ENCODE data around the gene SLC10A7.

Gene SLC10A7

GRCh38 chr4:146255874-146256273 lies 265.9 kb downstream of the SLC10A7 start (continued):
- TF ChIP-seq POU6F1 (CRISPR knock-in tag; IDR thresholded peaks at IDR 0.05; ENCODE audit: borderline replicate concordance, low read depth), result no peak

DNA sequence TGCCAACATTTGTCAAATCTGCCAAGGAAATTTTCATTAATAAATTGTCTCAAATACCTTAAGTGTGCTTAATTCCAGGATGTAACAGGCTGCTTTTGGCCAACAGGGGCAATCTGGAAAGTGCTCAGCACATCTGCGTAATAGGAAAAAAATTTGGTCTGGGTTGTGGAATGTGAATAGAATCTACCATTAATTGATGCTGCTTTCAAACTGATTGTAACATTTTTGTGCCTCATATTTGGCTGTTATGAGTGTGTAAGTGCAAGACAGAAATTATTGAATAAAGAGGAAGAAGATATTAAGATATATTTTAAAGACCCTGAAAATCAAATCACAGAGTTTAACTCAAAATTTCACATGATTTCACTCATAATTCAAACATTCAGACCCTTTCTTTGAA lies 266.3 kb downstream of the SLC10A7 start:
- ATAC-seq, result peak; percentile 89
- TF ChIP-seq ARNTL (CRISPR knock-in tag; IDR thresholded peaks at IDR 0.05; ENCODE audit: borderline replicate concordance, low read depth), result no peak
- peak; percentile 51; the same call in 1 of the 2 replicates for TF ChIP-seq CREB5 (CRISPR knock-in tag; IDR thresholded peaks at IDR 0.05; ENCODE audit: low read depth)
- peak; percentile 87; the same call in 1 of the 2 replicates for TF ChIP-seq ISL1 (CRISPR knock-in tag; IDR thresholded peaks at IDR 0.05)

GRCh38 chr4:146252969-146253611 lies 268.6 kb downstream of the SLC10A7 start:
- ATAC-seq, result no peak
- TF ChIP-seq RARB (CRISPR knock-in tag; IDR thresholded peaks at IDR 0.05) (no peak), ZFP30 (CRISPR knock-in tag; IDR thresholded peaks at IDR 0.05) (no peak), GLIS3 (CRISPR knock-in tag; IDR thresholded peaks at IDR 0.05) (no peak), ZNF565 (CRISPR knock-in tag; conservative IDR thresholded peaks at IDR 0.05; ENCODE audit: low read depth) (no peak), ARNTL (CRISPR knock-in tag; IDR thresholded peaks at IDR 0.05; ENCODE audit: borderline replicate concordance, low read depth) (no peak), TCF4 (CRISPR knock-in tag; IDR thresholded peaks at IDR 0.05; ENCODE audit: borderline replicate concordance) (no peak), ZFP3 (CRISPR knock-in tag; IDR thresholded peaks at IDR 0.05) (no peak), ESRRG (CRISPR knock-in tag; IDR thresholded peaks at IDR 0.05) (no peak), ISL1 (CRISPR knock-in tag; IDR thresholded peaks at IDR 0.05) (no peak), BACH2 (CRISPR knock-in tag; IDR thresholded peaks at IDR 0.05; ENCODE audit: borderline replicate concordance) (no peak), CSDC2 (CRISPR knock-in tag; IDR thresholded peaks at IDR 0.05) (no peak), CREB5 (CRISPR knock-in tag; IDR thresholded peaks at IDR 0.05; ENCODE audit: low read depth) (no peak), SNAI2 (CRISPR knock-in tag; IDR thresholded peaks at IDR 0.05) (no peak)
- TF ChIP-seq, protein P1, sequence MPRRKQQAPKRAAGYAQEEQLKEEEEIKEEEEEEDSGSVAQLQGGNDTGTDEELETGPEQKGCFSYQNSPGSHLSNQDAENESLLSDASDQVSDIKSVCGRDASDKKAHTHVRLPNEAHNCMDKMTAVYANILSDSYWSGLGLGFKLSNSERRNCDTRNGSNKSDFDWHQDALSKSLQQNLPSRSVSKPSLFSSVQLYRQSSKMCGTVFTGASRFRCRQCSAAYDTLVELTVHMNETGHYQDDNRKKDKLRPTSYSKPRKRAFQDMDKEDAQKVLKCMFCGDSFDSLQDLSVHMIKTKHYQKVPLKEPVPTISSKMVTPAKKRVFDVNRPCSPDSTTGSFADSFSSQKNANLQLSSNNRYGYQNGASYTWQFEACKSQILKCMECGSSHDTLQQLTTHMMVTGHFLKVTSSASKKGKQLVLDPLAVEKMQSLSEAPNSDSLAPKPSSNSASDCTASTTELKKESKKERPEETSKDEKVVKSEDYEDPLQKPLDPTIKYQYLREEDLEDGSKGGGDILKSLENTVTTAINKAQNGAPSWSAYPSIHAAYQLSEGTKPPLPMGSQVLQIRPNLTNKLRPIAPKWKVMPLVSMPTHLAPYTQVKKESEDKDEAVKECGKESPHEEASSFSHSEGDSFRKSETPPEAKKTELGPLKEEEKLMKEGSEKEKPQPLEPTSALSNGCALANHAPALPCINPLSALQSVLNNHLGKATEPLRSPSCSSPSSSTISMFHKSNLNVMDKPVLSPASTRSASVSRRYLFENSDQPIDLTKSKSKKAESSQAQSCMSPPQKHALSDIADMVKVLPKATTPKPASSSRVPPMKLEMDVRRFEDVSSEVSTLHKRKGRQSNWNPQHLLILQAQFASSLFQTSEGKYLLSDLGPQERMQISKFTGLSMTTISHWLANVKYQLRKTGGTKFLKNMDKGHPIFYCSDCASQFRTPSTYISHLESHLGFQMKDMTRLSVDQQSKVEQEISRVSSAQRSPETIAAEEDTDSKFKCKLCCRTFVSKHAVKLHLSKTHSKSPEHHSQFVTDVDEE (CRISPR knock-in tag; IDR thresholded peaks at IDR 0.05), result no peak

- TF ChIP-seq OSR1 (CRISPR knock-in tag; IDR thresholded peaks at IDR 0.05) (no peak), CSDC2 (CRISPR knock-in tag; IDR thresholded peaks at IDR 0.05) (no peak), ZNF70 (CRISPR knock-in tag; IDR thresholded peaks at IDR 0.05) (no peak), PPARA (CRISPR knock-in tag; IDR thresholded peaks at IDR 0.05; ENCODE audit: borderline replicate concordance) (no peak), TCF4 (CRISPR knock-in tag; IDR thresholded peaks at IDR 0.05; ENCODE audit: borderline replicate concordance) (no peak), ARNTL (CRISPR knock-in tag; IDR thresholded peaks at IDR 0.05; ENCODE audit: borderline replicate concordance, low read depth) (no peak), ZNF8 (CRISPR knock-in tag; IDR thresholded peaks at IDR 0.05) (no peak), TOX (CRISPR knock-in tag; IDR thresholded peaks at IDR 0.05; ENCODE audit: borderline replicate concordance) (no peak), ZC3H10 (CRISPR knock-in tag; IDR thresholded peaks at IDR 0.05) (no peak), RARB (CRISPR knock-in tag; IDR thresholded peaks at IDR 0.05) (no peak), ZNF565 (CRISPR knock-in tag; conservative IDR thresholded peaks at IDR 0.05; ENCODE audit: low read depth) (no peak)
- TF ChIP-seq, protein P1 (CRISPR knock-in tag; IDR thresholded peaks at IDR 0.05), result no peak
- ATAC-seq, result no peak
Measured at GRCh38 chr4:146247356-146247755, 274.4 kb downstream of the SLC10A7 start.
